NCI-H1092 treated with DMSO at 0.1 percent for 48 hours (cell line): ENCODE results near the gene RPH3AL.
"Not testable (repeated sequence)": the region's sequence is repeated elsewhere in the genome, so short reads cannot be mapped to it uniquely, and the experiment has no call there.

ENCODE experiments used
- DNase-seq: peaks from one replicate; lab custom pipeline; 2025; lab: John Stamatoyannopoulos, UW

Gene RPH3AL

GRCh38 chr17:260944-261343, 91.7 kb downstream of the RPH3AL start:
- DNase-seq, result no peak

- DNase-seq, result no peak
Observed at GRCh38 chr17:260031-260791, 92.4 kb downstream of the RPH3AL start.

GRCh38 chr17:259341-259976, 93.1 kb downstream of the RPH3AL start:
- DNase-seq, result no peak

GRCh38 chr17:258906-259305, 93.7 kb downstream of the RPH3AL start:
- DNase-seq, result no peak

GRCh38 chr17:258045-258734, 94.4 kb downstream of the RPH3AL start:
- no peak for DNase-seq

GRCh38 chr17:253091-253846, 99.3 kb downstream of the RPH3AL start:
- no peak for DNase-seq

- DNase-seq, result no peak
Observed at GRCh38 chr17:252456-252855, 100.2 kb downstream of the RPH3AL start.

GRCh38 chr17:251531-251930, 101.1 kb downstream of the RPH3AL start:
- no peak for DNase-seq

- no peak for DNase-seq
Observed at GRCh38 chr17:250487-251300, 101.9 kb downstream of the RPH3AL start.

- DNase-seq, result no peak
Observed at GRCh38 chr17:249236-249993, 103.2 kb downstream of the RPH3AL start.

- DNase-seq, result no peak
Observed at GRCh38 chr17:248337-249235, 104.0 kb downstream of the RPH3AL start.

GRCh38 chr17:247767-248166, 104.8 kb downstream of the RPH3AL start:
- no peak for DNase-seq

GRCh38 chr17:246851-247421, 105.7 kb downstream of the RPH3AL start:
- no peak for DNase-seq

- DNase-seq, result no peak
Observed at GRCh38 chr17:246226-246625, 106.4 kb downstream of the RPH3AL start.

- DNase-seq, result no peak
Observed at GRCh38 chr17:245611-246010, 107.0 kb downstream of the RPH3AL start.

- DNase-seq, result no peak
Observed at GRCh38 chr17:245020-245419, 107.6 kb downstream of the RPH3AL start.

- not testable (repeated sequence) for DNase-seq
Observed at GRCh38 chr17:243924-244323, 108.7 kb downstream of the RPH3AL start.

GRCh38 chr17:238964-239259, 113.7 kb downstream of the RPH3AL start:
- DNase-seq, result no peak
